ENCODE data around the gene DNAJB2. TPM values are rescaled to one million over a fixed set of nuclear protein-coding genes. Genes with fewer than 3 reads are reported as not detected.

The DNAJB2 gene
- polyA plus RNA-seq (2012; ENCODE audit: low read depth, missing spikeins) = 28.8 TPM

DNA sequence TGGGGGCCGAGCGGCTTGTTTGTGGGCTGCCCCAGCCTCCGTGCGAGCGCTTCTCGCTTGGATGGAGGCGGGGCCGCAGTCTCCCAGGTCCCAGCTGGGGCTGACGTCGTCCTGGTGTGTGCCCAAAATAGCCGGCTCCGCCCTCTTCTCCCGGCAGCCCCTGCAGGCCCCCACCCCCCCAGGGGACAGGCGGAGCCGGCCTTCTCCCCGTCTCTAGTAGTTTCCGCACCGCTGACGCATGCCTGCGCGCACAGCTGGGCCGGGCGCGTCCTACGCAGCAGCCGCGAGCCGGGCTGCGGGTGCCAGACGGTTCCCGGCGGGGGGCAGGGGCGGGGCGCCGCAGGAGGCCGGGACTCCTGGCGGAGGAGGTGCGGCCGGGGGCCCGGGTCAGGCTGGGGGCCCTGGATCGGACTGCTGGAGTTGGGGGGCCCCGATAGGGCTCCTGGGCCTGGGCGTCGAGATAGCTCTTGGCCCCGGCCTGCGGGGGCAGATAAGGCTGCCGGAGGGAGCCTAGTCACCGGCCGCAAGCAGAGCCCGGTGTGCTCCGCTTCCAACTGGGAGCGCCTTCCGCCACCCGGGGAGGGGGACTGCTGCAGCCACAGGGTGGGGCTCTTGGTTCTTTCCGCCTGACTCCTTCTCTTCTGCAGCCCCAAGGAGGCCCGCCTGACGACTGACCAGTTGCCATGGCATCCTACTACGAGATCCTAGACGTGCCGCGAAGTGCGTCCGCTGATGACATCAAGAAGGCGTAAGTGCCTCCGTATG, at the start of gene DNAJB2:
DNAJB2 (plus strand) TSS at position 216 of the 765 bp plus-strand sequence; CDS start at position 684, 468 bp downstream.
- peak; percentile 95 for FAIRE-seq
- peak; percentile 100 for DNase-seq (ENCODE audit: insufficient read length, low spot score)
- TF ChIP-seq TAF1 (IDR thresholded peaks at IDR 0.05; ENCODE audit: low read depth, low read length) = peak; percentile 52
- peak; percentile 62 for TF ChIP-seq POLR2AphosphoS5 (IDR thresholded peaks at IDR 0.05; ENCODE audit: low read depth, low read length)
- no peak for TF ChIP-seq SPI1 (IDR thresholded peaks at IDR 0.05; ENCODE audit: low read depth, low read length)
- TF ChIP-seq POU2F2 (IDR thresholded peaks at IDR 0.05; ENCODE audit: low read depth, low read length) = no peak
- peak; percentile 54 for TF ChIP-seq POLR2A (IDR thresholded peaks at IDR 0.05; ENCODE audit: low read depth, low read length)
- peak; percentile 86 for TF ChIP-seq PAX5 (IDR thresholded peaks at IDR 0.05; ENCODE audit: insufficient read depth, low read length, severe bottlenecking)

DNA sequence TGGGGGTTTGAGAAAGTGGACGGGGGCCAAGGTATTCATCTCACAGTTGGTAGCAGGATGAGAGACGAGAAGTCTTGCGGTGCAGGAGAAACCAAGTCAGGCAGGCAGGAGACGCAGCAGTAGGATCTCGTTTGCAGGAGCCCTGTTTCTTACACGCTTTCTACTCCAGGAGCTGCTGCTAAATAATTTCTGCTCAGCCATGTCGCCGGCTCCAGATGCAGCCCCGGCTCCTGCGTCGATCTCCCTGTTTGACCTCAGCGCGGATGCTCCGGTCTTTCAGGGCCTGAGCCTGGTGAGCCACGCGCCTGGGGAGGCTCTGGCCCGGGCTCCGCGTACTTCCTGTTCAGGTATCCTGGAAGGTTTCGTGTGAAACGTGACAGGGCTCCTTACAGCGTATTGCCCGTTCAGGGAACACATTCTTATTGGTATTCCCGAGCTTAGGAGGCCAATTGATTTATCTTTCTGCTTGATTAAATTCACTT, 49.1 kb upstream of the DNAJB2 start:
- no peak for FAIRE-seq
- no peak for TF ChIP-seq PAX5 (IDR thresholded peaks at IDR 0.05; ENCODE audit: insufficient read depth, low read length, severe bottlenecking)
- no peak for TF ChIP-seq SPI1 (IDR thresholded peaks at IDR 0.05; ENCODE audit: low read depth, low read length)
- no peak for TF ChIP-seq POU2F2 (IDR thresholded peaks at IDR 0.05; ENCODE audit: low read depth, low read length)
- TF ChIP-seq POLR2AphosphoS5 (IDR thresholded peaks at IDR 0.05; ENCODE audit: low read depth, low read length) = no peak
- TF ChIP-seq TAF1 (IDR thresholded peaks at IDR 0.05; ENCODE audit: low read depth, low read length) = no peak
- TF ChIP-seq POLR2A (IDR thresholded peaks at IDR 0.05; ENCODE audit: low read depth, low read length) = no peak
- no peak for DNase-seq (ENCODE audit: insufficient read length, low spot score)

DNA sequence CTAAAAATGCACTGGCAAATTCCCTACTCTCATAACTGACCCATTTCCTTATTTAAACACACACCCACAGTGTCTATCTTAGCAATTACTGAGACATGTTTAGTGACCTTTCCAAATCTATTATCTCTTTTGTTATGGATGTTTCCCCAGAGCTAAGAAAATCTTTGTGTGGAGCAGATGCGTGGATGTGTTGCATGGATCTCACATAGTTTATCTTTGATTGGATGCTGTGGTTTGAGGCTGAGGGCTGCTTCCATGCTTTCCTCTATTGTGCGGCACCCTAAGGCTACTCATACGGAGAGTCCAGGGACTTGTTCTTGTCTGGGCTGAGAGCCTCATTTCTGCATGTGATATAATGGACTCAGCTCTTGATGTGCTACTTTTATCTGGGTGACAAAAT, 44.8 kb upstream of the DNAJB2 start:
- TF ChIP-seq TAF1 (IDR thresholded peaks at IDR 0.05; ENCODE audit: low read depth, low read length) (no peak), PAX5 (IDR thresholded peaks at IDR 0.05; ENCODE audit: insufficient read depth, low read length, severe bottlenecking) (no peak), POLR2A (IDR thresholded peaks at IDR 0.05; ENCODE audit: low read depth, low read length) (no peak), POLR2AphosphoS5 (IDR thresholded peaks at IDR 0.05; ENCODE audit: low read depth, low read length) (no peak), SPI1 (IDR thresholded peaks at IDR 0.05; ENCODE audit: low read depth, low read length) (no peak), POU2F2 (IDR thresholded peaks at IDR 0.05; ENCODE audit: low read depth, low read length) (no peak)

DNA sequence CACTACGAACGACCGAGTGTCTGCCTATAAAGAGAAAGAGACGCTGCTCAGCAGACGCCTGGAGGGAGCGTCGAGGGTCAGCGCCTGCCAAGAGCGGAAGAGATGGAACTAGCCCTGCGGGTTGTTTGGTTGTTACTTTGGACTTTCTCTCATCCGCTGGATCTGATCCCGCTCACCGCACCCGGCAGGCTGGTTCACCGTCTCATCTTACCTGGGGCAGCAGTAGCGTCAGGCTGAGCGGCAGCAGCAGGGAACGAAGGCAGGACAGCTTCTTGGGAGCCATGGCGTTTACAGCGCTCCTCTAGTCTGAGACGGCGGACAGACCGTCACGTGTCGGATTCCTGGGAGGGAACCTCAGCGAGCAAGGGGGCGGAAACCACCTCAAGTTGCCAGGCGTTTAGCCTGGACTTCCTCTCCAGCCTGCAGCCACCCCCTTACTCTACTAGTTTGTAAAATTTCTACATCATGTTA, 35.8 kb upstream of the DNAJB2 start:
- TF ChIP-seq POU2F2 (IDR thresholded peaks at IDR 0.05; ENCODE audit: low read depth, low read length) = no peak
- FAIRE-seq (no peak), DNase-seq (ENCODE audit: insufficient read length, low spot score) (no peak)

More for the DNA sequence above, 44.8 kb upstream of the DNAJB2 start:
- DNase-seq (ENCODE audit: insufficient read length, low spot score) (no peak), FAIRE-seq (no peak)

- peak; percentile 61 for FAIRE-seq
- TF ChIP-seq SPI1 (IDR thresholded peaks at IDR 0.05; ENCODE audit: low read depth, low read length) = no peak
- no peak for TF ChIP-seq POLR2A (IDR thresholded peaks at IDR 0.05; ENCODE audit: low read depth, low read length)
- DNase-seq (ENCODE audit: insufficient read length, low spot score) = no peak
Observed at GRCh38 chr2:219244789-219245147, 34.4 kb upstream of the DNAJB2 start.

DNA sequence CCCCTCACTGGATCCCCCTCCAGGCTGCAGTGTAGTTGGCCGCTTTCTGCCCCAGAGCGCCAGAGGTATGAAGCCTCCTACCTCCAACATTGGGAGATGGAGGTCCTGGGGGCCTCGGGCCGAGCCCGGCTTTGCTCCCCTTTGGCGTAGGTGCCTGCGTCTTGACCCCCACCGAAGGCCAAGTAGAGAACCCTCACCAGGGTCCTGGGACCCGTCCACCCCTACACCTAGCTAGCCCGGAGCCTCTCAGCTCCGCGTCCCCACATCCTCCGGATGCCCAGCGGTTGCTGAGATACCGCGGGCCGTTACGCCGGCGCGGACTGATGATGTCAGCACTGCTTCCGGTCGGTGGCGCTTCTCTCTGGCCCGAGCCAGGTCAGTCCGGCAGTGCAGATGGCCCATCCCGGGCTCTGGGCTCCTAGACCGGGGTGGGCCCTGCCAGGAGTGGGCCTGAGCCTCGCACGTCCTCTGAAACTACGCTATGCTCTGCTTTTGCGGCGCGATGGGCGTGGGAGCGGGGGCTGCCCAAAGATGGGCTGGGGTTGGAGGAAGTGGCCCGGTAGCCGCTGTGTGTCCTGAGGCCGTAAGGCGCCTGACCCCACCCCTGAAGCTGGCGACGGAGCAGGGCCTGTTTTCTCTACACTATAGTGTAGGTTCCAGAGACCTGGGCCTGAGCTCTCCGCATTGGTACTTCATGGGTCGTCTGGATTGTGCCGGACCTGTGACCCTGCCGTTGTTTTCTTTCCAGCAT, 33.8 kb upstream of the DNAJB2 start, which contains the start of the genes GLB1L and STK16:
GLB1L (minus strand) TSS at position 297 of the 751 bp plus-strand sequence. CDS start 1,871 bp downstream, outside the sequence.
STK16 (plus strand) TSS at position 332 of the 751 bp plus-strand sequence. CDS start 521 bp downstream, outside the sequence.
- FAIRE-seq (peak; percentile 96), DNase-seq (ENCODE audit: insufficient read length, low spot score) (peak; percentile 99)
- TF ChIP-seq POU2F2 (IDR thresholded peaks at IDR 0.05; ENCODE audit: low read depth, low read length) (no peak), POLR2A (IDR thresholded peaks at IDR 0.05; ENCODE audit: low read depth, low read length) (peak; percentile 85), PAX5 (IDR thresholded peaks at IDR 0.05; ENCODE audit: insufficient read depth, low read length, severe bottlenecking) (no peak), POLR2AphosphoS5 (IDR thresholded peaks at IDR 0.05; ENCODE audit: low read depth, low read length) (peak; percentile 77), TAF1 (IDR thresholded peaks at IDR 0.05; ENCODE audit: low read depth, low read length) (peak; percentile 68; the same call in 1 of the 2 replicates), SPI1 (IDR thresholded peaks at IDR 0.05; ENCODE audit: low read depth, low read length) (0 out of 2 replicates have a peak, but pooled peaks have one; percentile 36)

- FAIRE-seq (no peak), DNase-seq (ENCODE audit: insufficient read length, low spot score) (no peak)
- TF ChIP-seq TAF1 (IDR thresholded peaks at IDR 0.05; ENCODE audit: low read depth, low read length) (no peak), POU2F2 (IDR thresholded peaks at IDR 0.05; ENCODE audit: low read depth, low read length) (no peak), POLR2A (IDR thresholded peaks at IDR 0.05; ENCODE audit: low read depth, low read length) (no peak), PAX5 (IDR thresholded peaks at IDR 0.05; ENCODE audit: insufficient read depth, low read length, severe bottlenecking) (no peak), POLR2AphosphoS5 (IDR thresholded peaks at IDR 0.05; ENCODE audit: low read depth, low read length) (no peak), SPI1 (IDR thresholded peaks at IDR 0.05; ENCODE audit: low read depth, low read length) (no peak)
Observed at GRCh38 chr2:219245899-219246230, 33.3 kb upstream of the DNAJB2 start.

DNA sequence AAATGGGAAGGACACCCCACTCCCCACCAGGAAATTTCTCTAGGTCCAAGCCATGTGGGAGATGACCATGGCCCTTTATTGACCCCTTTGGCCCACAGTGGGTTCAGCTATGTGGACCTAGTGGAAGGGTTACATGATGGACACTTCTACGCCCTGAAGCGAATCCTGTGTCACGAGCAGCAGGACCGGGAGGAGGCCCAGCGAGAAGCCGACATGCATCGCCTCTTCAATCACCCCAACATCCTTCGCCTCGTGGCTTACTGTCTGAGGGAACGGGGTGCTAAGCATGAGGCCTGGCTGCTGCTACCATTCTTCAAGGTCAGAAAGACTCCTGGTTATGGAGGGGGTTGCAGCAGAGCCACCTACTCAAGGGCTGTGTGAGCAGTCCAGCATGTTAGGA, 32.6 kb upstream of the DNAJB2 start:
- no peak for FAIRE-seq

More for the DNA sequence above, 32.6 kb upstream of the DNAJB2 start:
- no peak for DNase-seq (ENCODE audit: insufficient read length, low spot score)
- no peak for TF ChIP-seq SPI1 (IDR thresholded peaks at IDR 0.05; ENCODE audit: low read depth, low read length)
- TF ChIP-seq TAF1 (IDR thresholded peaks at IDR 0.05; ENCODE audit: low read depth, low read length) = no peak
- no peak for TF ChIP-seq POU2F2 (IDR thresholded peaks at IDR 0.05; ENCODE audit: low read depth, low read length)
- no peak for TF ChIP-seq PAX5 (IDR thresholded peaks at IDR 0.05; ENCODE audit: insufficient read depth, low read length, severe bottlenecking)
- TF ChIP-seq POLR2A (IDR thresholded peaks at IDR 0.05; ENCODE audit: low read depth, low read length) = no peak
- TF ChIP-seq POLR2AphosphoS5 (IDR thresholded peaks at IDR 0.05; ENCODE audit: low read depth, low read length) = no peak
